Gastroesophageal sphincter (tissue), 4 donors: ENCODE data around the gene GP9. TPM values are rescaled to one million over a fixed set of nuclear protein-coding genes. Genes with fewer than 3 reads are reported as not detected.

Source experiments
- ATAC-seq: fragments of 150-250 bp; one replicate; pipeline ENCODE4 v1.9.1; 2016; ENCODE audit warnings: mild to moderate bottlenecking, moderate library complexity
- H3K27ac ChIP-seq, 4 donors: fragments of 200-600 bp; sonication (generic) in 3 of 4; 1 replicate in 3 of 4; 2 replicates in 1 of 4; pipeline ENCODE4 v1.5.1; 2016 to 2019
- H3K27me3 ChIP-seq: fragments of 200-600 bp; sonication (generic); one replicate; pipeline ENCODE4 v1.5.1; 2019
- H3K36me3 ChIP-seq, 2 donors: fragments of 200-600 bp; sonication (generic); one replicate each; pipeline ENCODE4 v1.5.1; 2019; ENCODE audit warnings: control low read depth in 1 of 2
- H3K4me1 ChIP-seq, 3 donors: fragments of 200-600 bp; sonication (generic); 1 replicate in 2 of 3; 2 replicates in 1 of 3; pipeline ENCODE4 v1.5.1; 2016 to 2019; ENCODE audit warnings: control low read depth in 2 of 3
- H3K4me3 ChIP-seq, 2 donors: fragments of 200-600 bp; sonication (generic); one replicate each; pipeline ENCODE4 v1.5.1; 2019; ENCODE audit warnings: mild to moderate bottlenecking in 1 of 2, moderate library complexity in 1 of 2
- H3K9me3 ChIP-seq, 3 donors: fragments of 200-600 bp; sonication (generic); one replicate each; pipeline ENCODE4 v1.5.1; 2017 to 2019; ENCODE audit warnings: control low read depth in 2 of 3
- CTCF ChIP-seq, 4 experiments: fragments of 200-600 bp in 2 of 4; fragments of 450-650 bp in 2 of 4; sonication (generic) in 1 of 4; IDR thresholded peaks; one replicate each; pipeline ENCODE4 v1.5.1; 2017 to 2019; ENCODE audit warnings: antibody characterized with exemption in 4 of 4, mild to moderate bottlenecking in 2 of 4, moderate library complexity in 2 of 4
- EP300 ChIP-seq: sonication (generic); formaldehyde crosslinking; IDR thresholded peaks from one replicate; pipeline ENCODE4 v1.6.1; 2017; ENCODE audit warnings: antibody characterized with exemption, mild to moderate bottlenecking
- POLR2A ChIP-seq, 2 donors: fragments of 450-650 bp; IDR thresholded peaks; one replicate each; pipeline ENCODE4 v1.6.1; 2017; ENCODE audit warnings: antibody characterized with exemption in 2 of 2, mild to moderate bottlenecking in 2 of 2, moderate library complexity in 1 of 2
- POLR2AphosphoS5 ChIP-seq: sonication (generic); formaldehyde crosslinking; IDR thresholded peaks from one replicate; pipeline ENCODE4 v1.6.1; 2017; ENCODE audit warnings: antibody characterized with exemption
- WGBS, 2 donors: methylation state at CpG; one replicate each; pipeline ENCODE4 v1.1.5; 2018; ENCODE audit warnings: low coverage in 1 of 2; 5-methylcytosine and 5-hydroxymethylcytosine counted together
- total RNA-seq, 4 donors: library from RNA; depleted of rRNA; stranded (reverse); fragments of >200 nt; gene quantifications; one replicate each; pipeline ENCODE4 v1.1.0, GENCODE V29; 2016

GP9 gene
- total RNA-seq, 4 donors from 2014 or later: not detected

- TF ChIP-seq CTCF (IDR thresholded peaks at IDR 0.05): no peak
- TF ChIP-seq POLR2AphosphoS5: peak; percentile 53
- Histone ChIP-seq H3K27ac (peak overlapping the region in 3 of 4 donors; percentile 68 to 78 (median 71)), H3K27me3 (no peaks in the 10 kb centered on the region), H3K4me1 (peaks cover 2 to 36% (median 23%) of the 10 kb centered on the region in 3 donors), H3K36me3 (no peaks in the 10 kb centered on the region), H3K4me3 (no peak overlapping the region), H3K9me3 (no peaks in the 10 kb centered on the region)
- 35 to 60% methylated on average over 4 to 5 of the region's 6 CpGs for WGBS, 2 donors
- ATAC-seq: peak; percentile 11
Measured at GRCh38 chr3:129052675-129053074, 7.9 kb upstream of the GP9 start.

- no peak overlapping the region for H3K4me3 ChIP-seq
- no peak for ATAC-seq
- peaks cover 2 to 48% (median 23%) of the 10 kb centered on the region in 3 donors for H3K4me1 ChIP-seq
- H3K36me3 ChIP-seq: no peaks in the 10 kb centered on the region
- H3K27me3 ChIP-seq: no peaks in the 10 kb centered on the region
- H3K9me3 ChIP-seq: no peaks in the 10 kb centered on the region
- no peak overlapping the region for H3K27ac ChIP-seq
- TF ChIP-seq POLR2AphosphoS5 (no peak), EP300 (no peak), POLR2A (IDR thresholded peaks at IDR 0.05) (no peak), CTCF (IDR thresholded peaks at IDR 0.05) (no peak)
- WGBS, 2 donors: 92 to 100% methylated on average over 3 of the region's 3 CpGs
Measured at GRCh38 chr3:129054605-129055104, 5.9 kb upstream of the GP9 start.

GRCh38 chr3:129056451-129057173 lies 4.0 kb upstream of the GP9 start:
- 61 to 78% methylated on average over 3 to 5 of the region's 9 CpGs for WGBS, 2 donors
- H3K9me3 ChIP-seq: no peaks in the 10 kb centered on the region
- no peak overlapping the region for H3K4me3 ChIP-seq

GRCh38 chr3:129057249-129057648 lies 3.3 kb upstream of the GP9 start:
- Histone ChIP-seq H3K27me3 (no peaks in the 10 kb centered on the region), H3K36me3 (no peaks in the 10 kb centered on the region), H3K4me3 (no peak overlapping the region), H3K9me3 (no peaks in the 10 kb centered on the region), H3K4me1 (peaks cover 2 to 38% (median 16%) of the 10 kb centered on the region in 3 donors), H3K27ac (no peak overlapping the region)
- no peak for ATAC-seq
- WGBS, 2 donors: 86 to 91% methylated on average over 4 of the region's 4 CpGs
- TF ChIP-seq EP300 (no peak), CTCF (IDR thresholded peaks at IDR 0.05) (no peak), POLR2AphosphoS5 (no peak), POLR2A (IDR thresholded peaks at IDR 0.05) (no peak)

More at GRCh38 chr3:129056451-129057173, 4.0 kb upstream of the GP9 start:
- no peak for ATAC-seq
- Histone ChIP-seq H3K4me1 (peaks cover 2 to 44% (median 22%) of the 10 kb centered on the region in 3 donors), H3K27ac (no peak overlapping the region), H3K27me3 (no peaks in the 10 kb centered on the region), H3K36me3 (no peaks in the 10 kb centered on the region)
- TF ChIP-seq EP300 (no peak), POLR2AphosphoS5 (no peak), POLR2A (IDR thresholded peaks at IDR 0.05) (no peak), CTCF (IDR thresholded peaks at IDR 0.05) (no peak)
